H9 (cell line): Measurements from ENCODE around the gene TXLNG. TPM values are rescaled to one million over a fixed set of nuclear protein-coding genes. Genes with fewer than 3 reads are reported as not detected.

ENCODE experiments used
- DNase-seq: peaks from one replicate; pipeline ENCODE4 v3.0.0-alpha.2; 2017
- H2AFZ ChIP-seq: one replicate; pipeline ENCODE4 v1.6.1; 2013; ENCODE audit warnings: mild to moderate bottlenecking, low read length, control low read depth, moderate library complexity
- H2AK5ac ChIP-seq: 2 replicates; pipeline ENCODE4 v1.6.1; 2013; ENCODE audit warnings: low read length, control low read depth, mixed read lengths; ENCODE audit not compliant: insufficient read length
- H2BK120ac ChIP-seq: one replicate; pipeline ENCODE4 v1.6.1; 2013; ENCODE audit warnings: low read depth, mild to moderate bottlenecking, low read length, control low read depth, inconsistent platforms; ENCODE audit not compliant: poor library complexity, severe bottlenecking
- H2BK12ac ChIP-seq: 2 replicates; pipeline ENCODE4 v1.6.1; 2013; ENCODE audit warnings: low read length, control low read depth, mixed read lengths, low read depth; ENCODE audit not compliant: insufficient read length
- H2BK15ac ChIP-seq: 2 replicates; pipeline ENCODE4 v1.6.1; 2013; ENCODE audit warnings: low read depth, low read length, control low read depth
- H2BK20ac ChIP-seq: one replicate; pipeline ENCODE4 v1.6.1; 2013; ENCODE audit warnings: low read depth, mild to moderate bottlenecking, low read length, control low read depth, inconsistent platforms; ENCODE audit not compliant: poor library complexity, severe bottlenecking
- H2BK5ac ChIP-seq: 2 replicates; pipeline ENCODE4 v1.6.1; 2013; ENCODE audit warnings: low read length, control low read depth, mixed read lengths; ENCODE audit not compliant: insufficient read length
- H3K14ac ChIP-seq: 2 replicates; pipeline ENCODE4 v1.6.1; 2013; ENCODE audit warnings: low read length, control low read depth; ENCODE audit not compliant: insufficient read depth
- H3K18ac ChIP-seq: 2 replicates; pipeline ENCODE4 v1.6.1; 2013; ENCODE audit warnings: low read depth, mild to moderate bottlenecking, mixed read lengths, low read length, control low read depth; ENCODE audit not compliant: insufficient read length
- H3K23ac ChIP-seq: 2 replicates; pipeline ENCODE4 v1.6.1; 2013; ENCODE audit warnings: low read length, control low read depth, mixed read lengths, low read depth; ENCODE audit not compliant: insufficient read length
- H3K23me2 ChIP-seq: 2 replicates; pipeline ENCODE4 v1.6.1; 2013; ENCODE audit warnings: low read depth, mild to moderate bottlenecking, mixed read lengths, low read length, control low read depth; ENCODE audit not compliant: insufficient read length, poor library complexity, severe bottlenecking
- H3K27ac ChIP-seq: 2 replicates; pipeline ENCODE4 v1.5.1; 2013; ENCODE audit warnings: low read length, control low read depth, mixed read lengths, low read depth; ENCODE audit not compliant: insufficient read length
- H3K27me3 ChIP-seq: 2 replicates; pipeline ENCODE4 v1.6.1; 2013; ENCODE audit warnings: low read length, control low read depth, inconsistent platforms; ENCODE audit not compliant: insufficient read depth
- H3K4ac ChIP-seq: 2 replicates; pipeline ENCODE4 v1.6.1; 2013; ENCODE audit warnings: low read depth, mild to moderate bottlenecking, control low read depth, inconsistent platforms, low read length, moderate library complexity
- H3K4me1 ChIP-seq: 2 replicates; pipeline ENCODE4 v1.6.1; 2013; ENCODE audit warnings: low read length, control low read depth, inconsistent platforms; ENCODE audit not compliant: insufficient read depth
- H3K4me2 ChIP-seq: 2 replicates; pipeline ENCODE4 v1.6.1; 2013; ENCODE audit warnings: low read length, control low read depth, mixed read lengths; ENCODE audit not compliant: insufficient read length, insufficient read depth
- H3K56ac ChIP-seq: 2 replicates; pipeline ENCODE4 v1.6.1; 2013; ENCODE audit warnings: low read depth, mild to moderate bottlenecking, mixed read lengths, low read length, control low read depth; ENCODE audit not compliant: insufficient read length
- H3K79me1 ChIP-seq: 2 replicates; pipeline ENCODE4 v1.6.1; 2013; ENCODE audit warnings: low read depth, mild to moderate bottlenecking, moderate library complexity, low read length, control low read depth, inconsistent platforms; ENCODE audit not compliant: insufficient read depth, poor library complexity, severe bottlenecking
- H3K79me2 ChIP-seq: 2 replicates; pipeline ENCODE4 v1.6.1; 2013; ENCODE audit warnings: low read length, control low read depth, inconsistent platforms; ENCODE audit not compliant: insufficient read depth
- H3K9ac ChIP-seq: 2 replicates; pipeline ENCODE4 v1.6.1; 2013; ENCODE audit warnings: low read length, control low read depth, mixed read lengths; ENCODE audit not compliant: insufficient read length; ENCODE audit errors: extremely low read depth
- H3K9me3 ChIP-seq: one replicate; pipeline ENCODE4 v1.6.1; 2013; ENCODE audit warnings: low read depth, low read length, inconsistent platforms; ENCODE audit not compliant: control insufficient read depth
- H3T11ph ChIP-seq: one replicate; pipeline ENCODE4 v1.6.1; 2013; ENCODE audit warnings: mild to moderate bottlenecking, low read length, control low read depth, inconsistent platforms
- H4K20me1 ChIP-seq: one replicate; pipeline ENCODE4 v1.6.1; 2013; ENCODE audit not compliant: control insufficient read depth, insufficient read length, insufficient read depth
- H4K5ac ChIP-seq: 2 replicates; pipeline ENCODE4 v1.6.1; 2013; ENCODE audit warnings: low read depth, mild to moderate bottlenecking, mixed read lengths, low read length, control low read depth; ENCODE audit not compliant: insufficient read length
- H4K8ac ChIP-seq: replicated peaks from 2 replicates; pipeline ENCODE4 v1.6.1; 2013; ENCODE audit warnings: low read length, control low read depth, mixed read lengths, low read depth; ENCODE audit not compliant: insufficient read length
- H4K91ac ChIP-seq: 2 replicates; pipeline ENCODE4 v1.6.1; 2013; ENCODE audit warnings: low read depth, mild to moderate bottlenecking, moderate library complexity, mixed read lengths, low read length, control low read depth; ENCODE audit not compliant: insufficient read length
- H3K27ac Mint-ChIP-seq, 3 experiments: 2 replicates in 2 of 3; 3 replicates in 1 of 3; pipeline ENCODE4 v1.8.0; 2020 to 2021; ENCODE audit warnings: mixed read lengths in 3 of 3, mild to moderate bottlenecking in 1 of 3, moderate library complexity in 1 of 3
- H3K27me3 Mint-ChIP-seq: 2 replicates; pipeline ENCODE4 v1.8.0; 2021; ENCODE audit warnings: low read depth, mild to moderate bottlenecking, moderate library complexity, mixed read lengths
- H3K36me3 Mint-ChIP-seq, 3 experiments: 2 replicates in 2 of 3; 3 replicates in 1 of 3; pipeline ENCODE4 v1.8.0; 2020 to 2021; ENCODE audit warnings: low read depth in 3 of 3, mixed read lengths in 3 of 3; ENCODE audit not compliant: insufficient read depth in 1 of 3
- H3K4me1 Mint-ChIP-seq, 2 experiments: 2 replicates each; pipeline ENCODE4 v1.8.0; 2020; ENCODE audit warnings: mixed read lengths in 2 of 2
- H3K4me3 Mint-ChIP-seq, 2 experiments: 2 replicates in 1 of 2; 3 replicates in 1 of 2; pipeline ENCODE4 v1.8.0; 2020 to 2021; ENCODE audit warnings: mild to moderate bottlenecking in 2 of 2, mixed read lengths in 2 of 2, moderate library complexity in 1 of 2
- H3K9me3 Mint-ChIP-seq, 2 experiments: 2 replicates in 1 of 2; 3 replicates in 1 of 2; pipeline ENCODE4 v1.8.0; 2020; ENCODE audit warnings: mild to moderate bottlenecking in 2 of 2, mixed read lengths in 2 of 2, moderate library complexity in 1 of 2
- WGBS: extraction: QIAGEN DNeasy Blood & Tissue Kit; methylation state at CpG from one replicate; pipeline ENCODE4 v1.1.7; 2013; ENCODE audit warnings: missing lambda C conversion rate, low lambda C conversion rate, mixed read lengths; ENCODE audit not compliant: insufficient read length; ENCODE audit errors: extremely low coverage; 5-methylcytosine and 5-hydroxymethylcytosine counted together
- total RNA-seq: library from RNA; stranded (reverse); gene quantifications from 2 replicates; pipeline ENCODE4 v1.2.1, GENCODE V29; 2021
- TF ChIP-seq, protein P1 (sequence below): fragments of 200-600 bp; sonication (generic); conservative IDR thresholded peaks from 3 replicates; pipeline ENCODE4 v1.8.0; 2021; ENCODE audit warnings: antibody characterized with exemption, mild to moderate bottlenecking

Gene TXLNG
- total RNA-seq, 1 experiment from 2014 or later: 90.7 TPM

DNA sequence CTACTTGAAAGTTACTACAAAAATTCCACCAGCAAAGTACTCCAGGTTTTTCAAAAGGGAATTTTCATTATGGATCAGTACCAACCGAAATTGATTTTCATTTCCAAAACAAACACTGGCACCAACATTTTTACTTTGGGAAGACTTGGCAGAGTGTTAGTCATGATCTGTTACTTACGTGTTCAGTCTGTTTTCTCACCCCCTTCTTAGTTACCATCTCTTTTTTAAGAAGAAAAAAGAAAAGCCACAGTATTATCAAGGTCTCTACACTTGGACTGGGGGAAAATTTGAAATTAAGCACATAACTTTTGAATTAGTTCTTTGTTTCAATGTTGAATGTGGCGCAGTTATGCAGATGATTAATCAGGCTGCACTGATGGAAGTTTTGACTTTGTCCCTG lies 56.4 kb downstream of the TXLNG start:
- TF ChIP-seq, protein P1, sequence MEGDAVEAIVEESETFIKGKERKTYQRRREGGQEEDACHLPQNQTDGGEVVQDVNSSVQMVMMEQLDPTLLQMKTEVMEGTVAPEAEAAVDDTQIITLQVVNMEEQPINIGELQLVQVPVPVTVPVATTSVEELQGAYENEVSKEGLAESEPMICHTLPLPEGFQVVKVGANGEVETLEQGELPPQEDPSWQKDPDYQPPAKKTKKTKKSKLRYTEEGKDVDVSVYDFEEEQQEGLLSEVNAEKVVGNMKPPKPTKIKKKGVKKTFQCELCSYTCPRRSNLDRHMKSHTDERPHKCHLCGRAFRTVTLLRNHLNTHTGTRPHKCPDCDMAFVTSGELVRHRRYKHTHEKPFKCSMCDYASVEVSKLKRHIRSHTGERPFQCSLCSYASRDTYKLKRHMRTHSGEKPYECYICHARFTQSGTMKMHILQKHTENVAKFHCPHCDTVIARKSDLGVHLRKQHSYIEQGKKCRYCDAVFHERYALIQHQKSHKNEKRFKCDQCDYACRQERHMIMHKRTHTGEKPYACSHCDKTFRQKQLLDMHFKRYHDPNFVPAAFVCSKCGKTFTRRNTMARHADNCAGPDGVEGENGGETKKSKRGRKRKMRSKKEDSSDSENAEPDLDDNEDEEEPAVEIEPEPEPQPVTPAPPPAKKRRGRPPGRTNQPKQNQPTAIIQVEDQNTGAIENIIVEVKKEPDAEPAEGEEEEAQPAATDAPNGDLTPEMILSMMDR: no peak
- Mint-ChIP-seq H3K36me3 (peaks cover 51 to 92% (median 79%) of the 10 kb centered on the region in 3 experiments; a peak in 6 of 7 replicates), H3K27ac (peak overlapping the region in 2 of 3 experiments; percentile 54 to 93; a peak in 4 of 7 replicates), H3K4me1 (peaks cover 44 to 56% of the 10 kb centered on the region in 2 experiments), H3K9me3 (no peaks in the 10 kb centered on the region), H3K27me3 (no peaks in the 10 kb centered on the region), H3K4me3 (no peak overlapping the region)
- Histone ChIP-seq H2AFZ (no peak overlapping the region), H2BK120ac (no peak overlapping the region), H2BK5ac (no peak overlapping the region), H3K27me3 (no peaks in the 10 kb centered on the region), H3K27ac (no peak overlapping the region), H3K4me1 (peaks cover 7% of the 10 kb centered on the region; the same call in 1 of the 2 replicates), H3K4ac (no peak overlapping the region), H4K5ac (no peak overlapping the region), H3T11ph (no peak overlapping the region), H4K91ac (no peak overlapping the region), H3K14ac (no peak overlapping the region), H3K79me1 (no peaks in the 10 kb centered on the region), H3K18ac (no peak overlapping the region), H2BK12ac (no peak overlapping the region), H4K20me1 (no peaks in the 10 kb centered on the region), H2BK15ac (no peak overlapping the region), H3K56ac (no peak overlapping the region), H4K8ac (no peak overlapping the region), H3K9me3 (no peaks in the 10 kb centered on the region), H2BK20ac (no peak overlapping the region), H3K23me2 (no peaks in the 10 kb centered on the region), H3K4me2 (no peak overlapping the region), H3K9ac (no peak overlapping the region), H2AK5ac (no peak overlapping the region), H3K23ac (no peak overlapping the region), H3K79me2 (no peaks in the 10 kb centered on the region)
- WGBS: no CpG with 5 or more reads among the region's 3 CpGs
- no peak for DNase-seq
